ENCODE data around the gene CENPI.

DNA sequence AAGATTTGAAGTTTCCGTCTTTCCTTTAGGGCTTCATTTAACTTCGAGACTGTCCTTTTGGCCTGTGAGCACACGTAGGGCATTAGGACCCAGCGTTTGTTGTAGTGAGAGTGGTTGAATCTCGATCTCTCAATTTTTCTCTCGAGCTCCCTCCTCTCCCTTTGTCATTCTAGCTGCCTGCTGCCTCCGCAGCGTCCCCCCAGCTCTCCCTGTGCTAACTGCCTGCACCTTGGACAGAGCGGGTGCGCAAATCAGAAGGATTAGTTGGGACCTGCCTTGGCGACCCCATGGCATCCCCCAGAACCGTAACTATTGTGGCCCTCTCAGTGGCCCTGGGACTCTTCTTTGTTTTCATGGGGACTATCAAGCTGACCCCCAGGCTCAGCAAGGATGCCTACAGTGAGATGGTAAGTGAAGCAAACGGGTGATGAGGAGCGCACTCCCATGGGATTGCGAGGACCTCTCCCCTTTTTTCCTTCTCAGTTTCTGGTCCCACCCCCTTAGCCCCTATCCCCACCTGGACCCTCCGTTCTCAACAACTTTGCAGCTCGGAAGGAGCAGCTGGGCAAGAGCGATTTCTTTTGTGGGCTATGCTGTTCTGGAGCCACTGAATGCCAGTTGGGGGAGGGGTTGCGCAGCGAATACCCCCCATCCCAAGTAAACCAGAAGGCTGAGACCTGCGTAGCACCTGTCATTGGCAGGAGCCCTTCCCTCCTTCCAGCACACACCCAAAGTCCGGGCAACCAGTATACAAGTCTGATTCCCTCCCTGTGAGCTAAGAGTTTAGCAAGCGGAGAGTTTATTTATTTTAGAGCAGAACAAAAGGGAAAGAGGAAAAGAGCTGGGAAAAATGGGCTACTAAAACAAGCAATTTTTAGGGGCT, 19.0 kb upstream of the CENPI start, which contains the start of gene TMEM35A:
- no peak for TF ChIP-seq EZH2 (IDR thresholded peaks at IDR 0.05; ENCODE audit: low read length, unreplicated experiment)
- TF ChIP-seq, protein P1, sequence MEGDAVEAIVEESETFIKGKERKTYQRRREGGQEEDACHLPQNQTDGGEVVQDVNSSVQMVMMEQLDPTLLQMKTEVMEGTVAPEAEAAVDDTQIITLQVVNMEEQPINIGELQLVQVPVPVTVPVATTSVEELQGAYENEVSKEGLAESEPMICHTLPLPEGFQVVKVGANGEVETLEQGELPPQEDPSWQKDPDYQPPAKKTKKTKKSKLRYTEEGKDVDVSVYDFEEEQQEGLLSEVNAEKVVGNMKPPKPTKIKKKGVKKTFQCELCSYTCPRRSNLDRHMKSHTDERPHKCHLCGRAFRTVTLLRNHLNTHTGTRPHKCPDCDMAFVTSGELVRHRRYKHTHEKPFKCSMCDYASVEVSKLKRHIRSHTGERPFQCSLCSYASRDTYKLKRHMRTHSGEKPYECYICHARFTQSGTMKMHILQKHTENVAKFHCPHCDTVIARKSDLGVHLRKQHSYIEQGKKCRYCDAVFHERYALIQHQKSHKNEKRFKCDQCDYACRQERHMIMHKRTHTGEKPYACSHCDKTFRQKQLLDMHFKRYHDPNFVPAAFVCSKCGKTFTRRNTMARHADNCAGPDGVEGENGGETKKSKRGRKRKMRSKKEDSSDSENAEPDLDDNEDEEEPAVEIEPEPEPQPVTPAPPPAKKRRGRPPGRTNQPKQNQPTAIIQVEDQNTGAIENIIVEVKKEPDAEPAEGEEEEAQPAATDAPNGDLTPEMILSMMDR (conservative IDR thresholded peaks at IDR 0.05; ENCODE audit: low read depth, low read length): no peak

Measured in PC-3 (cell line).